HG02885 (cell line): Measurements from ENCODE around the gene NPHS1.

Experiments used
- ATAC-seq: cut with Tn5 transposase; IDR thresholded peaks from one replicate; pipeline ENCODE4 v1.9.1; 2021; ENCODE audit warnings: mild to moderate bottlenecking; ENCODE audit not compliant: unreplicated experiment, poor library complexity

The NPHS1 gene

GRCh38 chr19:35882114-35882832, 30.0 kb upstream of the NPHS1 start:
- ATAC-seq, result no peak

- ATAC-seq, result no peak
Observed at GRCh38 chr19:35879770-35880317, 27.5 kb upstream of the NPHS1 start.

- no peak for ATAC-seq
Observed at GRCh38 chr19:35879068-35879467, 26.8 kb upstream of the NPHS1 start.

- ATAC-seq, result no peak
Observed at GRCh38 chr19:35874392-35874930, 22.2 kb upstream of the NPHS1 start.

GRCh38 chr19:35872180-35872579, 19.9 kb upstream of the NPHS1 start:
- no peak for ATAC-seq

- ATAC-seq, result no peak
Observed at GRCh38 chr19:35871611-35872010, 19.3 kb upstream of the NPHS1 start.

GRCh38 chr19:35870798-35871197, 18.5 kb upstream of the NPHS1 start:
- ATAC-seq, result no peak

- ATAC-seq, result peak; percentile 19
Observed at GRCh38 chr19:35870124-35870736, 17.9 kb upstream of the NPHS1 start.

- peak; percentile 40 for ATAC-seq
Observed at GRCh38 chr19:35869327-35870123, 17.2 kb upstream of the NPHS1 start.

GRCh38 chr19:35868823-35869326, 16.6 kb upstream of the NPHS1 start:
- peak; percentile 8 for ATAC-seq

- no peak for ATAC-seq
Observed at GRCh38 chr19:35868172-35868822, 16.0 kb upstream of the NPHS1 start, which contains the start of gene APLP1. APLP1 (plus strand) TSS chr19:35868574; CDS start chr19:35868637, 63 bp downstream.

GRCh38 chr19:35863018-35863417, 10.7 kb upstream of the NPHS1 start:
- ATAC-seq, result no peak

GRCh38 chr19:35862528-35862927, 10.2 kb upstream of the NPHS1 start:
- ATAC-seq, result no peak

GRCh38 chr19:35861640-35862160, 9.4 kb upstream of the NPHS1 start:
- ATAC-seq, result no peak

- no peak for ATAC-seq
Observed at GRCh38 chr19:35860818-35861639, 8.7 kb upstream of the NPHS1 start.

GRCh38 chr19:35860436-35860817, 8.1 kb upstream of the NPHS1 start:
- no peak for ATAC-seq

- ATAC-seq, result no peak
Observed at GRCh38 chr19:35859414-35859813, 7.1 kb upstream of the NPHS1 start.

- no peak for ATAC-seq
Observed at GRCh38 chr19:35858311-35858710, 6.0 kb upstream of the NPHS1 start.
